ENCODE results near the gene TPRG1. TPM values are rescaled to one million over a fixed set of nuclear protein-coding genes. Genes with fewer than 3 reads are reported as not detected.

The TPRG1 gene
- total RNA-seq, 1 donor: 1.3 TPM

GRCh38 chr3:189214651-189215050 lies 42.9 kb downstream of the TPRG1 start:
- no peak overlapping the region for H3K4me3 ChIP-seq (ENCODE audit: low read depth, low read length)
- no peak for TF ChIP-seq CTCF (IDR thresholded peaks at IDR 0.05; ENCODE audit: insufficient read depth, low read depth, low read length)
- no peak for DNase-seq (ENCODE audit: low read depth)

- TF ChIP-seq CTCF (IDR thresholded peaks at IDR 0.05; ENCODE audit: insufficient read depth, low read depth, low read length): no peak
- H3K4me3 ChIP-seq (ENCODE audit: low read depth, low read length): no peak overlapping the region
- DNase-seq (ENCODE audit: low read depth): no peak
These were observed 51.3 kb downstream of the TPRG1 start for GRCh38 chr3:189222927-189223636.

- no peak for TF ChIP-seq CTCF (IDR thresholded peaks at IDR 0.05; ENCODE audit: insufficient read depth, low read depth, low read length)
- DNase-seq (ENCODE audit: low read depth): no peak
- H3K4me3 ChIP-seq (ENCODE audit: low read depth, low read length): no peak overlapping the region
These were observed 53.7 kb downstream of the TPRG1 start for GRCh38 chr3:189225431-189225830.

- DNase-seq (ENCODE audit: low read depth): no peak
- H3K4me3 ChIP-seq (ENCODE audit: low read depth, low read length): no peak overlapping the region
- TF ChIP-seq CTCF (IDR thresholded peaks at IDR 0.05; ENCODE audit: insufficient read depth, low read depth, low read length): no peak
These were observed 55.5 kb downstream of the TPRG1 start for GRCh38 chr3:189227249-189227648.

GRCh38 chr3:189229196-189229828 lies 57.5 kb downstream of the TPRG1 start:
- H3K4me3 ChIP-seq (ENCODE audit: low read depth, low read length): no peak overlapping the region
- no peak for DNase-seq (ENCODE audit: low read depth)
- no peak for TF ChIP-seq CTCF (IDR thresholded peaks at IDR 0.05; ENCODE audit: insufficient read depth, low read depth, low read length)

GRCh38 chr3:189232790-189233189 lies 61.0 kb downstream of the TPRG1 start:
- DNase-seq (ENCODE audit: low read depth): no peak
- no peak overlapping the region for H3K4me3 ChIP-seq (ENCODE audit: low read depth, low read length)
- no peak for TF ChIP-seq CTCF (IDR thresholded peaks at IDR 0.05; ENCODE audit: insufficient read depth, low read depth, low read length)

All from fibroblast of villous mesenchyme (primary cell).